Kasumi-1 (cell line): ENCODE measurements around the gene PAQR8.
A peak's percentile ranks its signal among the peaks of the same experiment; 100 is the strongest.
"Not testable (repeated sequence)": the region's sequence is repeated elsewhere in the genome, so short reads cannot be mapped to it uniquely, and the experiment has no call there.

ENCODE experiments used
- DNase-seq, 2 experiments: peaks; one replicate each; lab custom pipeline; 2025; lab: John Stamatoyannopoulos, UW

Gene PAQR8

DNA sequence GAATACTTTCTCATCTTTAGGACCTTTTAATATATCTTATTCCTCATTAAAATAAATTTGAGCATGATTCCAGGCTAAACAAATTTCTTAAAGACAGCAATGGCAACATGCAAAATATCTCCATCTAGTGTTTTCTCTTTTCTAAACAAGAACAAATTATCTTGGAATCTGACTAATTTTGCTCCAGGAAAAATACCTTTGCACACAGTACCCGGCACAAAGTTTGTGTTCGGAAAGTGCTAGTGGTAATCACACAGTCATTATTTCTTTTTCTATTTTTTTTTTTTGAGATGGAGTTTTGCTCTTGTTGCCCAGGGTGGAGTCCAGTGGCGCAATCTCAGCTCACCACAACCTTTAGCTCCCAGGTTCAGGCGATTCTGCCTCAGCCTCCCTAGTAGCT, 50.0 kb downstream of the PAQR8 start:
- DNase-seq, result no peak

DNA sequence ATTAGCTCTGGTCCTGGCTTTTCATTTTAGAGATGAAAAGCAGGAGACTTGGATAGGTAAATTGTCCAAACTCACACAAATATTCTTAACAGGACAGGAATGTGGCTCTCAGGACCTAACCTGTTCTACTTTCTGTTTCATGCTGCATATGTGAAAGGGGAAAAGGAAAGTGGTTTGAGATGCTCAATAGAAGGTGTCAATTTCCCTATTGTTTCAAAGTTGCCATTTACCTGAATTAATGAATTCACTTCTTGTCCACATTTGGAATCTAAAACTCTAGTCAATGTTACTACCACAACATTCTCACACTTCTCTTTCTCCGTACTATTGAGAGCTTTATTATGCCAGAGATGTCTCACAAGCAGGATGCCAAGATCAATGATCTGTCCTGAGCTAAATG, 53.4 kb downstream of the PAQR8 start:
- DNase-seq, result no peak

DNA sequence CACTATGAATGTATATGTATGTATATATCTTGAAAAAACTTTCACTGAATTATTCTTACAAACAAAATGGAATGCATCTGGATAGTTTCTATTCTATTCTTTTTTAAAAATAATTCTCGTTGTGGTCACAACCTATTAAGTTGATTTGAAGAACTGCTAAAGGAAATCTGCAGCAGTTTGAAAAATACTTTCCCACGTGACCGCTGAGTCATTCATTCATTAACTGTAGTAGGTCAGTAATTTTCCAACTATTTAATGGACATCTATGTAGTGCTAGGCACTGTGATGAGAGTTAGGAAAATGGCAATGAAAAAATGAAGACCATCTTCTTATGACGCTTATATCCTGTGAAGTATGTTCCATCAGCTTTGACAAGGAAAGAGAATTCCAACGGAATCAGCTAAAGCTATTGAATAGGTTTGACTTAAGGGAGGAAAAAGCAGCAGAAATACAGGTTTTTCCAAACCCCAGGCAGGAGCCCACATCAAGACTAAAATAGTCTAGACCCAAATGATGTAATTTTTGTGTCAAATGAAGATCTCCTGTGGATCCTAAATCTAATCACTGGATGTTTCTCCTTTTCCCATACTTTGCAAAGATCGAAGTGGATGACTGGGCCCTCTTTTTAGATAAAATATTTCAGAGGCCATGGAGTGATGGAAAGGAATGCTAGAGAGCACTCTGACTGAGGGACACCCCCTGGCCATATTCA, 54.1 kb downstream of the PAQR8 start:
- no peak for DNase-seq

DNA sequence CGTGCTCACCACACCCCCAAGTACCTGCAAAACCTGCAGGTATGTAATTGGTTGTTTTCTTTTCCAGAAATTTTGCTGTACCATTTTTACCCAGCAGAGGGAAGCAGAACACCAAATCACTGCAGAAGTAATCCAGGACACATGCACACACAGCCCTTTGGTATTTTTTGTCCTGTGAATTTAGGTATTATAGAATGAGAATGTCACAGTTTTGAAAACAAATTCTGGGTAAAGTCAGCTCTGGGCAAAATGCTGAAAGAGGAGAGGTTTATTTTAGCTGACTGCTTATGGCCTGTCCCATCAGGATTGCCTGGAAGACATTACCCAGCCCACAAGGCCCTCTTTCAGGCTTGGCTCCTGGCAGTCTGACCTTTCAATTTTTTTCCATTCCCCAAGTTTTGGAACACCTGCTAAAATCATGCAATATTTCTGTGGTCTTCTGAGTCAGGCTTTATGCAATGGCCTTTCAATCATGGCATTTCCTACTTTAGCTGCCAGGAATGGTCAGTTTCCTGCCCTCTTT, 54.7 kb downstream of the PAQR8 start:
- peak; percentile 59 to 61 for DNase-seq

DNA sequence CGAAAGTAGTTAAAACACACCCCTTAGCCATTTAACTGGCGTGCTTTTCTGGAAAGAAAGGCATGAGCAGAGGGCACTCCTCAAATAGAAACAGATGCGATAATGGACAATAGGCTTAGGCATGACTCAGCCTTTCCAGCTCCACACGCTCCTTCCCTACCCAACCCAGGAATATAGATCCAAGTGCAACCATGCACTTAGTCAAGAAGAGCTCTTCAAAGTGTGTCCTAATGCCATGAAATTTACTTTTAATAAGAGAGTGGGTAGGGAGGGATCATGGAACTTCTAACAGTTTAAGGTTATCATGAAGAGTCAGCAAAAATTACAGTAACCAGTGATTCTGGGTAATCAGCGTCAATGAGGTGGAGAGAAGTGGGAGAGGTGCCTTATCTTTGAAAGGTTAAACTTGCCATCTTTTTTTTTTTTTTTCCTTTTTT, 55.7 kb downstream of the PAQR8 start:
- no peak for DNase-seq

DNA sequence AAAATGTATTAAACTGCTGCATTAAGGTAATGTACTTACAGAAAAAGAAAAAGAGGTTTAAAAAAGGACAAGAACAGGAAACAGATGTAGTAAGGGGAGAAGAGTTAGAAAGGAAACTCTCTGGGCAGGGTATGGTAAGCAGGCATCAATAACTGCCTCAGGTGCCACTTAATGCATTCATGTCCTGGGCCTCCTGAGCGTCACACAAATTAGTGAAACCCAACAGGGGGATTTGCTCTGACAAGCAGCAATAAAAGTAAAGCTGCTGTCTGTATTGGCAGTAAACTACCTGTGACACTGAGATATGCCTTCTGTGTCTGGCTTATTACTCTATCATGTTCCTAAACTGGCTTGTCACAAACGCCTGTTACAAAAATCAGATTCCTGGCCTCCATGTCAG, 56.7 kb downstream of the PAQR8 start:
- no peak for DNase-seq

DNA sequence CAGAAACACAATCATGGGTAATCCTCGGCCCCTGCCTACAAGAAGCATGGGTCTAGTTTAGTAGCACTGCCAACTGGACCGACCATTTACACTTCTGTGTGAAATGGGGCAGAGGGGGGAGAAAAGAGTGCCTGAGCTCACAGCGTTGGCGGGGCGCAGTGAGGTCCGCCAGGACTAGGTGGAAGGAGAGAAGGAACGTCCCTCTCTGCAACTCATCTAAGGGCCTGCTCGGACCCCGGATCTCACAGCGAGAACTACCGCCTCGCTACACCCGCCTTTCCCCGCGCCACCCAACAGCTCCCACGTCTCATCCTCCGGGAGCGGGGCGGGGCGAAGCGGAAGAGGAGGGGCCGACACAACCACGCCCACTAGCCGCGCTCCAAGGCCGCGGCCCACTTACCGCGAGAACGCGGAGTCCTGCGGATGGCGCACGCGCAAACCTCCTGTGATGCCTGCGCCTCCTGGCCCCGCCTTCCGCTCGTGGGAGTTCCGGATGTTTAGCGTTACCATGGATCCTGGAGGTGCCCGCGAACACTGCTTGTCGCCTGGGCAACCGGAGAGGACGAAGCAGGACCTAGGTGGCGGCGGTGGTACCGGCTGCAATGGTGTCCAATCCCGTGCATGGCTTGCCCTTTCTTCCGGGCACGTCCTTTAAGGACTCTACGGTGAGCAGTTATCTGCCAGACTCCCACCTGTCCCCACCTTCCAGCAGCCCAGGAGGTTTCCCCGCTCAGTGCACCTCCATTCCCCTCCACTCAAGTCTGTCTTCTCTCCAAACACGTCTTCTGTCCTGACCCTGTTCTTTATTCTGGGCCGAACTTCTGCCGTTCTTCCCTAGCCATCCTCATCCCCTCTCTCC, 58.1 kb downstream of the PAQR8 start, which contains the start of gene EFHC1:
Gene EFHC1, plus strand, starts transcription at position 534 of the 859 bp plus-strand sequence. Its CDS starts 69 bp downstream, at position 603.
- DNase-seq, result peak; percentile 93 to 95

DNA sequence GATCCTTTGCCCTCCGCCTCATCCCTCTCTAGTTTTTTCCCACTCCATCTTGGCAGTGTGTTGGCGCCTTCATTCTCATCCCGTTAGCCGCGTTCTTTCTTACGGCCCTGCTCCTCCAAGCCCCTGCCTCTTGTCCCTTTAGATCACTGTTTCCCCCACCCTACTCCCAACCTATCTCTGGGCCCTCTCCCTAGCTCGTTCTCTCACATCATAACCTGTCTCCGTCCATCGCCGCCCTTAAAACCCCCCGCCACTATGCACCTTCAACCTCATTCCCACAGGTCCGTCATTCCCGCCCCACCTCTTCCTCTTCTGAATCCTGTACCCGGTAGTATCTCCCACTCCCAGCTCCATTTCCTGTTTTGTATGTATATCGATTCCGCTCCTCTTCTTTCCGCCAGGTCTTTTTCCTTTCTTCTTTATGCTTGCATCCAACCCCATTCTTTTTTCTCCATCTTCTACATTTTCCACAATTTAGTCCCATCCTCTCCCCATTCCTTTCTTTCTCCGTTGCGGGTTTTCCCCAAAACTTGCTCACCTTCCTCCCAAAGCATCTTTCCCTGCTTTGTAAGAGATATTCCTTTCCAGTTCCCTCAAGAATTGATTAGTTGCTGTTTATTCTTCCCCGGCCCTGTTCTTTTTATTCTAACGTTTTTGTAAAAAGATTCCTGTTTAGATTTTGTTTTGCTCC, 58.9 kb downstream of the PAQR8 start:
- no peak for DNase-seq

DNA sequence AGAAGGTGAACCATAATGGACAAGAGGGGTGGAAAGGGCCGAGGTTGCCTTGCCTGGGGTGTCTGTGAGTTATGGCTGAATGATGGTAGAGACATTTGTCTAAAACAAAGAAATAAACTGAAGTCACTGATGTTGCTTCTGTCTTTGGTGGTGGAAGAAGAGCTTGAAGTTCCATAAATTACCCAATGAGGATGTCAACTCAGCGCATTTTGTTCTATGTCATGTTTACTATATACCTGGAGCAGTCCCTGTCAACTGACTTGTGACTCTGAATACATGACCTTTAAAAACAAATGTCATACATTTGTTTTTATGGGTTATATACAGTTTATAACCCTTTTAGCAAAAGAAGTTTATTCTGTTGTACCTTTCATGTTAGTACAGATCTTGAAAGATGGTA, 60.2 kb downstream of the PAQR8 start:
- no peak for DNase-seq

DNA sequence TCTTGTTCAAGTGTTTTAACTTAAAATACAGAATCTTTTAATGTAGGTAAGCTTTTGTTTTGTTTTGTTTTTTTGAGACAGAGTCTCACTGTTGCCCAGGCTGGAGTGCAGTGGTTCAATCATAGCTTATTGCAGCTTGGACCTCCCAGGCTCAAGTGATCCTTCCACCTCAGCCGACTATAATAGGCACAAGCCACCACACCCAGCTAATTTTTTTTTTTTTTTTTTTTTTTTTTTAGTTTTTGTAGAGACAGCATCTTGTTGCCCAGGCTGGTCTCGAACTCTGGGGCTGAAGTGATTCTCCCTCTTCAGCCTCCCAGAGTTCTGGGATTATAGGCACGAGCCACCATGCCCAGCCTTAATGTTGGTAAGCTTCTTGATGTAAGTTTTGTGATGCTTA, 61.5 kb downstream of the PAQR8 start:
- DNase-seq, result no peak

DNA sequence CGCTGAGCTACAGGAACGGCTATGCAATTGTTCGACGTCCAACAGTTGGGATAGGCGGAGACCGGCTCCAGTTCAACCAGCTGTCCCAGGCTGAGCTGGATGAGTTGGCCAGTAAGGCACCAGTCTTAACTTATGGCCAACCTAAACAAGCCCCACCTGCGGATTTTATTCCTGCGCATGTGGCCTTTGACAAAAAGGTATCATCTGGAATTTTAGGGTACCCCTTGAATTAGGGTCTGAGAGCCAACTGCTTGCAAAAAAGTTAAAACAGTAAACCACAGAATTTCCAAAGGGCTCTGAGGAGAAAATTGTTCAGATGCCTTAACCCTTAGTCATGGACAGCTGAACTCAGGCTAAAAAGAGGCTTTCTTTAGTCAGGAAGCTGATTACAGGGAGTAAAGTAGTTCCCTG, 62.0 kb downstream of the PAQR8 start:
- no peak for DNase-seq

DNA sequence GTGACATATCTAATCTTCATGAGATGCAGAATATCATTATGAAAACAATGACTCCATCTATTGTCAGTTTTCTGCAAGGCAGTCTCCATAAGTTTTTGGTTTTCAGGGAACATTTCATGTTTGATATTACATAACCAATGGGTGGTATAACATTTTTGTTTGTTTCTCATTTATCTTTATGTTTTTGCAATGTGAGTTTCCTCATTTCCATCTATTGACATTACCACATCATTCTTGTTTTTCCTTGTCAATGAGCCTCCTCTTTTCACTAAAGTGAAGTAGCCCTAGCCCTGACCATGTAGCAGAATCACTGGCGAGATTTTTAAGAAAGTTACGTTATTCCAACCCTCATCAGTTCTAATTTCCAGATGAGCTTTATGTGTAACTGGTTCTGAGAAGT, 62.6 kb downstream of the PAQR8 start:
- DNase-seq, result no peak

DNA sequence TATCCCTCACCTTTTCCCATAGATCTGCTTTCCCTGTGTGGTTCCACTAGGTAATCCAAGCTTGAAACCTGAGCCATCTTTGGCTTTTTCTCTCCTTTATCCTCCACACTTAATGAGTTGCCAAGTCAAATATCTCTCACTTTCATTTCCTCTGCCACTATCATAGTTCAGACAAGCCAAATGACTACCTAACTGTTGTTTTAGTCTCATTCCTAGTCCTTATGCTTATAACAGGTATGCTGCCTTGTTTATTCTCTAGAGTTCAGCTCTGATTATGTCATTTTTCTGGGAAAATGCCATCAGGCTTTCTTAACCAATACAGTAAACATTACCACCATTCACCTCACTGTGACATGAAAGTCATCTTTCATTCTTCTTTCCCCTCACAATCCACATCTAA, 64.7 kb downstream of the PAQR8 start:
- no peak for DNase-seq

DNA sequence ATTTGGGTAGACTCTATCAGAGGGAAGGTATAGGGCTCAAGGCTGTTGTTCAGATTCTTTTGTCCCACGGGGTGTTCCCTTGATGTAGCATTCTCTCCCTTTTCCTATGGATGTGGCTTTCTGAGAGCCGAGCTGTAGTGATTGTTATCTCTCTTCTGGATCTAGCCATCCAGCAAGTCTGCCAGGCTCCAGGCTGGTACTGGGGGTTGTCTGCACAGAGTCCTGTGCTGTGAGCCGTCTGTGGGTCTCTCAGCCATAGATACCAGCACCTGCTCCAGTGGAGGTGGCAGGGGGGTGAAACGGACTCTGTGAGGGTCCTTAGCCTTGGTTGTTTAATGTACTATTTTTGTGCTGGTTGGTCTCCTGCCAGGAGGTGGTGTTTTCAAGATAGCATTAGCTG, 71.3 kb downstream of the PAQR8 start:
- DNase-seq, result not testable (repeated sequence)

DNA sequence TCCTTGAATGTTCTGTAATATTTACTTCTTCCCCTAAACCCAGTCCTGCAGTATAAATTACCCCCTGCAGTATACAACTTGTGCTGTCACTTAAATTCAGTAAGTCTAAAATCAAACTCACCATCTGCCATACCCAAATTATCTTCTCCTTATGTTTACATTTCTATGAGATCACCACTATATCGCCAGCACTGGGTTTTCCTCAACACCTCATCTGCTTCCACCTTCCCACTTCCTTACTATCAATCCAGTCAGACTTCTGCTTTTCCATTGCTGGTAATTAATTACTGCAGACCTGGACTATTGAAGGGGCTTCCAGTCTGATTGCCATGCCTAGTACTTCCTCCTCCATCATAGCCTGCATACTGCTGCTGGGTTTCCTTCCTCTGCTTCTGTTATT, 73.4 kb downstream of the PAQR8 start:
- DNase-seq, result peak in 1 of 2 experiments; percentile 20

DNA sequence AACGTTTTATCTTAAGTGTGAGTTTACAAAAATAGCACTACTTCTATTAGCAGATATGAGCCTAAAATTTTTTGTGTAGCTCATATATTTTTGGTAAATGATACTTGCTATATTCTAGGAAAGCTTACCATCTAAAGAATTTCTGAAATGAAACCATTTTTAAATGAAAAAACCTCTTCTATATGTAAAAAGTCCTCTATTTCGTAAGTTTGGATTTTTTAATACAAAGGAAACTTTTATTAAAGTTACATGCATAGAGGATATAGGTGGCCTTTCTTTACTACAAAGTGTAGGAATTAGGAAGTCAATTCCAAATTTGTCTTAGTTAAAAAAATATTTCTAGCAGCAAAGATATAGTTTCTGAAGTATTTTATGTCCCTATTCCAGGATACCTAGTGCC, 77.0 kb downstream of the PAQR8 start:
- DNase-seq, result no peak

DNA sequence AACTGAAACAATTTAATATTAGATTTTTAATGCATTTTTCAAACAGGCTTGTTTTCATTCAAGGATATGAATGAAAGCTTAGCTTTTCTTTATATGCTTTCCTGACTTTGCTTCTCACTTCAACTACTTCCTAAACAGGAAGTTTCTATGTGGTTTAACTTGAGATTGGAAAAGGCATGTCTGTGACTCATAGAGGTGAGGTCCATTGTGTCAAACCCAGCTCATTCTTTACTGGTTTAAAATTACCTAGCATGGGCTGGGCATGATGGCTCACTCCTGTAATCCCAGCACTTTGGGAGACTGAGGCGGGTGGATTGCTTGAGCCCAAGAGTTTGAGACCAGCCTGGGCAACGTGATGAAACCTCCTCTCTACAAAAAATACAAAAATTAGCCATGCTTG, 92.6 kb downstream of the PAQR8 start:
- peak in 1 of 2 experiments; percentile 20 for DNase-seq

DNA sequence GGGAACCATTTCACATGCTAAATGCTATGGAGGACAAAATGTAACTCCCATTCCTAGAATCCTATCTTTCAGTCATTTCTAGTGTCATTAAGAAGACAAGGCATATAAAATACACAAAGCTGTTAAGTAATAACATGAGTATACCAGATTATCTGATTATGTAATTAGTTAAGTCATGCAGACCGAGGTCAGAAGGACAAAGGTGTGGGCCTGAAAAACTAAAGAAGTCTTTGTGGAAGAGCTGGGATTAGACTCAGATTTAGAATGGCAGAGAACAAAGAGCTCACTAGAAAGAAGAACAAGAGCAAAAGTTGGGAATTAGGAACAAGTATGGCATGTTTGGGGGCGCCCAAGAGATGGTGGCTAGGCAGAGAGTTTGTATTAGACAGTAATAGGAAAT, 95.1 kb downstream of the PAQR8 start:
- no peak for DNase-seq
